HG03108 (cell line): ENCODE measurements around the gene ESPNL.

Experiments used
- ATAC-seq: cut with Tn5 transposase; IDR thresholded peaks from one replicate; pipeline ENCODE4 v1.9.1; 2021; ENCODE audit warnings: moderate library complexity; ENCODE audit not compliant: unreplicated experiment

Gene ESPNL

DNA sequence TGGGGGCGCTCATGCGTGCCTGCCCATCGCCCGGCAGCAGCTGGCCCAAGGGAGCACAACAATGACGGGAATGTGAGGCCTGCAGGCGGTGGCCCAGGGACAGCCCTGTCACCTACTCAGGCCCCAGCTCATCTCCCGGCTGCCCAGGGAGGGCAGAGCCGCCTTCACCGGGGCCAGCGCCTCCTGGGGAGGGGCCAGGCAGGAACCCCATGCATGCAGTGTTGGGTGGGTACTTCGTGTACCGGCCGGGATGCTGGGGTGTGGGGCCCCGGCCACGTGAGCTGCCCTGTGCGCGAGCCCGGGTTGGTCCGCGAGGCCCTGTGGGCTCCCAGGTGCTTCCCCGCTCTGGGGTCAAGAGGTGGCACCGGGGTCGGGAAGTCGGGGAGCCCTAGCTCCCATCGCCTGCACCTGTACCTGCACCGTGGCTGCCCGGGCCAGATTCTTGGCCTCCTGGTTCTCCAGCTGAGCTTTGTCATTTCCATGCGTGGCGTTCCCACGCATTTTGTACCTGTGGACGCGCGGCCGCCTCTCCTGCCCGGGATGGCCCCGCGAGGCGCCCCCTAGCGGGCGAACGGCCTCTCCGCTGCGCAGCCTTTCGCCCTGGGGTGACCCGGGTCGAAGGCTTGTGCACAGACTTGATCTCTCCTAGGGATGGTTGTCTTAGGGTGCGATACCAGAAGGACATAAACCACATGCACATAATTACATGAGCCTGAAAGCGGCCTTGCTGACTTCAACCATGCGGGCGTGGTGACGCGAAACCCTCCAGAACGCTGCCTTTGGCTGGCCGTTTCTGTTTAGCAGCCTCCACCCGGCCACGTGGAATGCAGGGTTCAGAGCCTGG, 39.3 kb downstream of the ESPNL start:
- no peak for ATAC-seq

DNA sequence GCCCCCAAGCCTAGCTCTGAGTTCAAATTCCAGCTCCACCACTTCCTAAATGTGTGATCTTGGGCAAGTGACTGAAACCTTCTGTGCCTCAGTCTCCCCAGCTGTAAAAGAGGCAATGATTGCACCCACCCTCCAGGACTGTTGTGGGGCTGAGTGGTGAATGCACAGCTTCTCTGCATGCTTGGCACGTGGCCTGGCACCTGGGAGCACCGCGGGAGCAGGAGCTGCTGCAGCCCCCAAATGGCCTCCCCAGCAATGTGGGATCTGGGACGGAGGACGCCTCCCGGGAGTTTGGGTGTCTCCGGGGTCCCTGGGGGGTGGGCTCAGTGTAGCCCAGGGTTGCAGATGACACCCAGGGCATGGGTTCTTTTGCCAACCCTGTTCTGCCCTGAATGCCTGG, 39.9 kb downstream of the ESPNL start:
- ATAC-seq = no peak

DNA sequence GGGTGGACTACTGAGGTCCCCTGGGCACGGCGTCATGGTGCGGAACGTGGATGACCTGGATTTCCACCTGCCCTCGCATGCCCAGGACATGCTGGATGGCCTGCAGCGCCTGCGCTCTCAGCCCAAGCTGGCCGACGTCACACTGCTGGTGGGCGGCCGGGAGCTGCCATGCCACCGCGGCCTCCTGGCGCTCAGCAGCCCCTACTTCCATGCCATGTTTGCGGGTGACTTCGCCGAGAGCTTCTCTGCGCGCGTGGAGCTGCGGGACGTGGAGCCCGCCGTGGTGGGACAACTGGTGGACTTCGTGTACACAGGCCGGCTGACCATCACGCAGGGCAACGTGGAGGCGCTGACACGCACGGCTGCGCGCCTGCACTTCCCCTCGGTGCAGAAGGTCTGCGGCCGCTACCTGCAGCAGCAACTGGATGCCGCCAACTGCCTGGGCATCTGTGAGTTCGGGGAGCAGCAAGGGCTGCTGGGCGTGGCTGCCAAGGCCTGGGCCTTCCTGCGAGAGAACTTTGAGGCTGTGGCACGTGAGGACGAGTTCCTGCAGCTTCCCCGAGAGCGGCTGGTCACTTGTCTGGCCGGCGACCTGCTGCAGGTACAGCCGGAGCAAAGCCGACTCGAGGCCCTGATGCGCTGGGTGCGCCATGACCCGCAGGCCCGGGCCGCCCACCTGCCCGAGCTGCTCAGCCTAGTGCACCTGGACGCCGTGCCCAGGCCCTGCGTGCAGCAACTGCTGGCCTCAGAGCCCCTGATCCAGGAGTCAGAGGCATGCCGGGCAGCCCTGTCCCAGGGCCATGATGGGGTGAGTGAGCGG, 40.8 kb downstream of the ESPNL start:
- no peak for ATAC-seq

DNA sequence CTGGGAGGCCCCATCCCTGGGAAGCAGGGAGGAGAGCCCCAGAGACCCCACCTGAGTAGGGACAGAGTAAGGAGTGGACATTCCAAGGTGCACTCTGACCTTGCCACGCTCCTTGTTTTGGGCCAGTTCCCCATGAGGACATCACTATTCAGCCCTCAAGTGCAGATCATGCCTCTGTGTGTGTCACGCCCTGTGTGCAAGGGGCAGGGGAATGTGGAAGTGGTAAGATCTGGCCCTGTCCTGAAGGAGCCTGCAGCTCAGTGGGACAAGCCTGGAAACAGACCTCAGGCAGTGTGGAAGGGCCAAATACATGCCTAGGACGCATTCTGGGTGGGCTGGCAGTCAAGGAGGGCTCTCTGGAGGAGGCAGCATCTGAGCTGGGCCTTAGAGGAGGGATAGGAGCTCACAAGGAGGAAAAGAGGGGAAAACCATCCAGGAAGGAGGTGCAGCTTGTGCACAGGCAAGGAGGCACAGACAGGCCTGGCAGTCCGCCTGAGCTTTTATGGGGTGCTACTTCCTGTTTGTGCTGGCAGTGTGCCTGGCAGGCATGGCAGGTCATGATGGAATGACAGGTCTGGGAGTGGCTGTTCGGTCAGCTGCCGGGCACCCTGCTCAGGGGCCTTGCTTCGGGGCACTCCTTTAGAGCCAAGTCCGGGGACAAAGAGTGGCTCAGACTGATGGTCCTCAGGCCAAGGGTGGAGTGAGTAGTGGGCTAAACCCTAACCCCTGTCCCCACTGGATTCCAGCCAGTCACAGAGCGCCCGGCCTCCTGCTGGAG, 41.6 kb downstream of the ESPNL start:
- no peak for ATAC-seq

DNA sequence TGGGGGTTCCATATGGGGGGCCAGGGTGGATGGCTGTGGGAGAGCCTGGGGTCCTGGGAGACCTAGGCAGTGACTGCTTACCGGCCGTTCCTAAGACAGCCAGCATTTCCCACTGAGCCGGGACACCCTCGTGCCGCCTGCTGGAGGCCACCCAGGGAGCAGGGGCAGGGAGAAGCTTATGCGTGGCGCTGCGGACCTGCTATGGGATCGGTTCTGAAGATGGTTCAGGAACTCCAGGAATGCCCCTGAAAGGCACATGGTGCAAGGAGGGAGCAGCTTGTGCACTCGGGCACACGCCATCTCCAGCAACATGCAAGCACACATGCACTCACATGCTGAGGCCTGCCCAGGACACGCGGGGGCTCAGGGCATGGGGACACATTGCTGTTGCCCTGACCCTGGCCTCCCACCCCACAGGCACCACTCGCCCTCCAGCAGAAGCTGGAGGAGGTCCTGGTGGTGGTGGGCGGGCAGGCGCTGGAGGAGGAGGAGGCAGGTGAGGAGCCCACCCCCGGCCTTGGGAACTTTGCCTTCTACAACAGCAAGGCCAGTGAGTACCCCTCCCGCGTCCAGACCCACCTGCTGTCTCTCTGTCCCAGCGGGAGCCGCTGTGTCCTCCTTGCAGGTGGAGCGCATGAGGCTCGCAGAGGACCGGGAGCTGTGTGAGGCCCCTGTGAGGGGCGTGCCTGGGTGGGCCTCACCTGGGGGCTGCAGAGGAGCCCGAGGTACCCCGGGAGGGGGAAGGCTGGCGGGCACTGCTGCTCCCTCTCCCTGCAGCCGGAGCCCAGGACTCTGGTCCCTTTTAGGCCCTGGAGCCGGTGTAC, 42.5 kb downstream of the ESPNL start:
- no peak for ATAC-seq

DNA sequence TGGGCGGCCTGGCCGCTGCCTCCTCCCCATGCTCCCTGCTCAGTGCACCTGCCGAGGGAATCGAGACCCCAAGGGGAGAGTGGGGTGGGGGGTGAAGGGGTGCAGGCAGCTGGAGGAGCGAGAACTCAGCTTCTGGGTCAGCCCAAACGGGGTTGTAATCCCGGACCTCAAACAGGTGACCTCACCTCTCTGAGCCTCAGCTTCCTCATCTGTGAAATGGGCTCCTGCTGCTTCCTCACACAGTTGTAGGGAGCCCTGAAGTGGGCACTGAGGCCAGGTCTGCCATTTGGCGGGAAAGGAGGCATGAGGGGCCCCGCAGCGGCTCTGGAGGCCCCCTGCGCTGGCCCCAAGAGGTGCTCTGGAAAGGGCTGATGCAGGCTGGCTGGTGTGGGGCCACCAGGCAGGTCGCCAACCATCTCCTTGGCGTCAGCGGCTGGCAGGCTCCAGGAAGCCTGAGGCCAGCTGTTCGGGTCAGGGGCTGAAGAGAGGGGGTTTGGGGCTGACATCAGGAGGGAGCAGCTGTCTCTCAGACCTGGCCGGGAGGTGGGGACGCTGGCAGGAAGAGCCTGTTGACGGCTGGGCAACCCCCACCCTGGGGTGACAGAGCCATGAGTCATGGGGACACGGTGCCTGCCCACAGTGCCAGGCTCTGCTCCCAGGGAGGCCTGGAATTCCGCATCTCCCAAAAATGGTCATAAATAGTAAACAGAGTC, 43.3 kb downstream of the ESPNL start:
- no peak for ATAC-seq

DNA sequence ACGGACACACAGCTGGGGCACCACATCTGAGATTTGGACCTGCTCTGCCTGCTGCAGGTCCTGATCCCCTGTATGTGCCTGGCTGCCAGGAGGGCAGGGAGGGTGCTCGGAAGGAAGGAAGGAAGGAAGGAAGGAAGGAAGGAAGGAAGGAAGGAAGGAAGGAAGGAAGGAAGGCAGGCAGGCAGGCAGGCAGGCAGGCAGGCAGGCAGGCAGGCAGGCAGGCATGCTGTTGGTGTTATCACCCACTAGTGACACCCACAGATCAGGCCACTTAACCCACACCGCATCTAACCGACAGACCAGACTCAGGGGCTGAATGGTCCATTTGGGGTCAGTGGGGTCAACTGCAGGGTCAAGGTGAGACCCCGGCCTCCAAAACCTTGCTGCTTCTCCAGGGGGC, 44.1 kb downstream of the ESPNL start:
- no peak for ATAC-seq

DNA sequence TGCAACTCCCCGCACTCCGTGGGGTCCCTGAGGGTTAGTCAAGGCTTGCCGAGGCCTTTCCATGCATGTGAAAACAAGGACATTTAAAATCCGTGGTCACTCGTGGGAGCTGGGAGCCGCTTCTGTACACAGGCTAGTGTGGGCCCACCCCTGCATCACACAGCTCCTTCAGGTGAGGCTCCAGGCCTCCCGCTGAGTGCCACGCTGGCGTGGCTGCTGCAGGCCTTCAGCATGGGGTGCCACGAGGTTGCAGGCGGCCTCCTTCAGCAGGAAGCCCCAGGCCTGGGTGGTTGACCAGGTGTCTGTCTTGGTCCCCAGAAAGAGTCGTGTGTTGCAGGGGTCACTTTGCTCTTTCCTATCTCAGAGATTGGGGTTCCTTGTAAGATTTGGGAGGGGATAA, 44.9 kb downstream of the ESPNL start:
- ATAC-seq = no peak

DNA sequence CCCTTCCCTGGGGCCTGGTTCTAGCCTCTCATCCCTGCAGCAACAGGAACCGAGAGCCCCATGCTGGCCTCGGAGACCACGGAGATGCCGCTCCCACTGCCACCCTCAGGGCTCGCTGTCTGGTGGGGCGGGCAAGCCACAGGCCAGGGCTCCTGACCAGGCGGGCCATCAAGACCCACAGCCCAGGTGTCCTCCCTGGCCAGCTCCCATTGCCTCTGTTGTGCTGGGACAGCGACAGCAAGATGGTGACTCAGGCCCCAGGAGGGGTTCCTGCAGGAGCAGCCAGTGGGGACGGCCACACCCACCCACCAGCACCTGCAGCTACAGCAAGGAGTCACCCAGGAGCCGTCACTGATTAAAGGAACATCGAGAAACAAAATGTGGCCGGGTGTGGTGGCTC, 45.7 kb downstream of the ESPNL start:
- no peak for ATAC-seq

DNA sequence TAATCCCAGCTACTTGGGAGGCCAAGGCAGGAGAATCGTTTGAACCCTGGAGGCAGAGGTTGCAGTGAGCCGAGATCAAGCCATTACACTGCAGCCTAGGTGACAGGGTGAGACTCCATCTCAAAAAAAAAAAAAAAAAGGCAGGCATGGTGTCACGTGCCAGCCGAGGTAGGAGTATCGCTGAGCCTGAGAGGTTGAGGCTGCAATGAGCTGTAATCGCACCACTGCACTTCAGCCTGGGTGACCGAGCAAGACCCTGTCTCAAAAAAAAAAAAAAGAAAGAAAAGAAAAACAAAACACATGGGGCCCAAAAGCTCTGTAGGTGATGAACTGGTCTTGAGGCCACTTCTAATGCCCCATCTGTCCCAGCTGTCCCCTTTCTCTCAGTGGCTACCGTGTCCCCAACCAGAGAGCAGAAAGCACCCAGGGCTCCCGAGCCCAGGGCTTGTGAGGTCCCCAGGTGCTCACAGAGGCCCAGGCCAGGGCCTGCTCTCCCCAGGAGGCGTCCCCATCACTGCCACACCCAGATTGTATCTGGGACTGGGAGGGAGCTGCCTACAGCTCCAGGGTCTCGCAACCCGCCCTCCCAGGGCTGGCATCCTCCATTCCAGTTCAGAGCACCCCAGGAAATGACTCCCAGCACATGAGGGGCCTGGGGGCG, 46.9 kb downstream of the ESPNL start:
- no peak for ATAC-seq

DNA sequence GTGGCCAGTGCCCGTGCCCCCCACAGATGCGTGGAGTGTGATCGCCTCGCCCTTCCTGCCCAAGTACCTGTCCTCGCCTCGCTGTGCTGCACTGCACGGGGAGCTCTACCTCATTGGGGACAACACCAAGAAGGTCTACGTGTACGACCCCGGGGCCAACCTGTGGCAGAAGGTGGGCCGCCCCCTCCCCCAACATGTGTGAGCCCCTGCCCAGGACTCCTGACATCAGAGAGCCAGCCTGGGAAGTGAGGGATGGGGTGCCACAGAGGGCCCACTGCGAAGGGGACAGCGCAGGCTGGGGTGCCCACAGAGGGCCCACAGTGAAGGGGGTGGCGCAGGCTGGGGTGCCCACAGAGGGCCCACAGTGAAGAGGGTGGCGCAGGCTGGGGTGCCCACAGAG, 48.8 kb downstream of the ESPNL start:
- ATAC-seq = no peak

DNA sequence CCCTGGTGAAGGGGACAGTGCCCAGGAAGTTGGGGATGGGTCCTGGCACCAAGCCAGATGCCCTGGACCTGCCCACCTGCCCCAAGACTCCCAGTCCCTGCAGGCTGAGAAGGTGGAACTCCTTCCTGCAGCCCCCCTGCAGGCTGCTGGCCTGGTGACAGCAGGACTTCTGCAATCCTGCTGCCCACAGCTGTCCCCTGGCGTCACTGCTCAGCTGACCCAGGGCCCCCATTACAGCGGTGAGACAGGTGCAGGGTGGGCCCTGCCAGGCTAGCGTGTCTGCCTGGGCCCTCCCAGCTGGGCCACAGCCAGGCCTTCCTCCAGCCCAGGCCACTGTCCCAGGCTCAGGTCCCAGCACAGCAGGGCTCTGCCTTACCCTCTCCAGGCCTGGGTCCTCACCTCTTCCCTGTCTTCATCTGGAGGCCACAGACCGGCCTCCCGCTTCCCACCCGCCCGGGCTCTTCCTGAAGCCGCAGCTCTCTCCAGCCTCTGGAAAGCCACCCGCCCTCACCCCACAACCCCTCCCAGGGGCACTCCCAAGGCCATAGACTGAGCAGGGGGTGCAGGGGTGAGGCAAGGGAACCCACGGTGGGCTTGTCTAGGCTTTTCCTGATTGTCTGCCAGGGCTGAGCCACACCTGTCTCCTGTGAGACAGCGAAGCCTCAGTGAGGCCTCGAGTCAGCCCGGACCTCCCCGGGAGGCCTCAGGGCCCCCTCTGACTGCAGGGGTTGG, 49.9 kb downstream of the ESPNL start:
- no peak for ATAC-seq

DNA sequence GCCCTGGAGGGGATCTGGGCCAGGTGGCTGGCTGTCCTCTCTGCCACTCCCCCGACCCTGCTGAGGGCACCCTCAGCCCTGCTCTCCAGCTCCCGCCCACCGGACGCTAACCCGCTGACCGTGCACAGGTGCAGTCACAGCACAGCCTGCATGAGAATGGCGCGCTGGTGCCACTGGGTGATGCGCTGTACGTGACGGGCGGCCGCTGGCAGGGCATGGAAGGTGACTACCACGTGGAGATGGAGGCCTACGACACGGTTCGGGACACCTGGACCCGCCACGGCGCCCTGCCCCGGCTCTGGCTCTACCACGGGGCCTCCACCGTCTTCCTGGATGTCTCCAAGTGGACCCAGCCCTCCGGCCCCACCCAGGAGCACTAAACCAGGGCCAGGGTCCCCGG, 50.5 kb downstream of the ESPNL start:
- ATAC-seq = no peak

DNA sequence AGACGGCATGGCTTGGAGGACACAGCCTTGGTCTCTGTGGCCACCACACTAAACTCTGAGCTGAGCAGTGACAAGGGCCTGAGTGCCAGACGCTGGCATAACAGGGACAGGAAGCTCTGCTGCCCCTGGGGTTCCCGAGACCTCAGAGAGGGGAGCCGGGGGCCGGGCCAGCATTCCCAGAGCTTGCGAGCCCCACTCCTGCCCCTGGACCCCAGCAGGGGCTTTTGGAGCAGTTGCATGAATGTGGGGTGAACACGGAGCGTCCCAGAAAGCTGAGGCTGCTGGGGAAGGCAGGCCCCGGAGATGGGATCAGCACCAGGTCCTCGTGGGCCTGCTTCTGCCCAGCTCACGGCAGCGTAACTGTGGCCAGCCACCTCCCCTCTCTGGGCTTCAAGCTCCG, 51.1 kb downstream of the ESPNL start:
- no peak for ATAC-seq

DNA sequence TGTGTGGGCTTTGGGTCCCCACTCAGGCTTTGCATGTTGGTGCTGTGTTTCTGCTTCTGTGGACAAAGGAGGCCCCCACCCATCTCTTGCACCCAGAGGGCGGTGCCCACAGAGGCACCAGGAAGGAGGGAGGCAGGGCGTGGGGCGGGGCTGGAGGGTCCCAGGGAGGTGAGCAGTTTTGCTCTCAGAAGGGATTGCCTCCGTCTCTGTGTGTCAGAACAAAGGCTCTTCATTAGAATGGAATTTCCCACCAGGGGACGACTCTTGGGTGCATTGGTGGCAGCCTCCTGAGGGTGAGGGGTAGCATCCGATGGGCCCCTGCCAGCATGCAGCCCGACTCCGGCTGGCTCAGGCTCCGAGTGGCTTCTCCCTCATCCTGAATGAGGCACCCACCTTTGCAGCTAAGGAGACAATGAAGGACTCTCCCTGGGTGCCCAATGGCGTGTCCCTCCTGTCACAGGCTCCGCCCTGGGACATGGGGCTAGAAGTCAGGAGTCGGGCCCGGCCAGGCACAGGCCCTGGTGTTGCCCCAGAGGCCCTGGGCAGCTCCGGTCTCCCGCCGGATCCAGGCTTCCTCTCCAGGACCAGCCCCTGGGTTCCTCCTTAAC, 51.6 kb downstream of the ESPNL start:
- ATAC-seq = no peak

DNA sequence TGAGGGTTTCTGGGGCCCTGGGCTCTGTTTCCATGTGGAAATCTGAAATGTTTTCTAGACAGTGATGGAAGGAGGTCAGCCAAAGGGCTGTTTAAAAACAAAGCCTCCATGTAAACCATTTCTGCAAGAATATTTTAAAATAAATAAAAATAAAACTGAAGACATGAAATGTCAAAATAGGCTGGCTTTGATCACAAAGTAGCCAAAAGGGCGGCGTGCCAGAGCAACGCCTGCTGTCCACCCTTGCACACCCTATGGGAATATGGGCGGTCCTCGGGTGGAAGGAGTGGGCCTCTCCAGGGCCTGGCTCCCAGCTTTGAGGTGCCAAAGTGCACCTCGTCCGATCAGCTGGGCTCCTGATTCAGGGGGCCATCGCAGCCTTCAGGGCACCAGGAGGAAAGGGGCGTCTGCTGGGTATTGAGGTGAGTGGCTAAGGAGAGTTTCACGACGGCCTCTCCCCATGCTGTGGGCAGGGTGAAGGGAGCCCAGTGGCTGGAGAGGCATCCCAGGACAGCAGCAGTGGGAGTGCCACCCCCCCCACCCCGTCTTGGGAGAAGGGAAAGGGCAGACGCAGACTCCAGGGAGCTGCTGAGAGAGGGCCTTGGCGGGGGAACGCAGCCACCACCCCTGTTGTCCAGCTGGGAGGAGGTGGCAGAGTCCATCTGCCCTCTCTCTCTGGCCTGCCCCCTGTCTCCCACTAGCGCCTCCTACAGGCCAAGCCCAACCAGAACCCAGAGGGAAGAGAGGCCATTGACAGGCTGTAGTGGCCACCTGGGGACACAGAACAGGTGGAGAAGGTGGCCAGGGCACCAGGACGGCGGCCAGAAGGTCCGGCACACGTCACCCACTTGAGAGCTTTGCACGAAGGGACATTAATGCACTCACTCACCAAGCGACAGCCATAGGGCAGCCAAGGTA, 52.9 kb downstream of the ESPNL start:
- no peak for ATAC-seq

DNA sequence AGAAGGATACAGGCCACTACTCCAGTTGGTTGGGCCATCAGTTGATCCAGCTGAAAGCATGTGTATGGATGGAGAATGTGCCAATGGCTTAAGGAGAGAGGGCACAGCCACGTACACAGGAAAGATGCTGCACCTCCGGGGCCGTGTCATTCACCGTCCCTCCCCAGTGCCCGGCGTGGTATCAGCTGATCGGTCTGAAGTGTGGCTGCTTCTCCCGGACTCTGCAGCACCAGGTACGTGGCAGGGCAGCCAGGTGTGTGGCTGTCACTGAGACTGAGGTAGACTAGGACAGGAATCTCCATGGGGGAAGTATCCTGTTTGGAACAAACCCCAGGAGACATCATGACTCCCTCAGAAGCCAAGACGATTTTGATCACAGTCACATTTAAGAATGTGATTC, 54.4 kb downstream of the ESPNL start:
- no peak for ATAC-seq
